Thyroid gland (tissue), 4 donors: ENCODE data around the gene THSD7A. TPM values are rescaled to one million over a fixed set of nuclear protein-coding genes. Genes with fewer than 3 reads are reported as not detected.
"Not testable (repeated sequence)": the region's sequence is repeated elsewhere in the genome, so short reads cannot be mapped to it uniquely, and the experiment has no call there.

Experiments
- DNase-seq, 2 donors: peaks; one replicate each; pipeline ENCODE4 v3.0.0-alpha.2; 2019
- H3K27ac ChIP-seq, 3 donors: fragments of 200-600 bp; sonication (generic); 1 replicate in 2 of 3; 2 replicates in 1 of 3; pipeline ENCODE4 v1.5.1; 2016 to 2019; ENCODE audit warnings: mild to moderate bottlenecking in 1 of 3, moderate library complexity in 1 of 3
- H3K27me3 ChIP-seq: fragments of 200-600 bp; sonication (generic); one replicate; pipeline ENCODE4 v1.5.1; 2019
- H3K36me3 ChIP-seq, 2 donors: fragments of 200-600 bp; sonication (generic); one replicate each; pipeline ENCODE4 v1.5.1; 2016 to 2019
- H3K4me1 ChIP-seq, 2 donors: fragments of 200-600 bp; sonication (generic); one replicate each; pipeline ENCODE4 v1.5.1; 2017 to 2019
- H3K4me3 ChIP-seq, 3 donors: fragments of 200-600 bp; sonication (generic); replicated peaks in 1 of 3; 1 replicate in 2 of 3; 2 replicates in 1 of 3; pipeline ENCODE4 v1.5.1; 2016; ENCODE audit warnings: mild to moderate bottlenecking in 1 of 3
- H3K9me3 ChIP-seq: fragments of 200-600 bp; sonication (generic); one replicate; pipeline ENCODE4 v1.5.1; 2017
- CTCF ChIP-seq, 6 experiments: fragments of 200-600 bp in 3 of 6; fragments of 450-650 bp in 3 of 6; sonication (generic) in 3 of 6; IDR thresholded peaks; one replicate each; pipeline ENCODE4 v1.5.1; 2016 to 2019; ENCODE audit warnings: antibody characterized with exemption in 6 of 6, mild to moderate bottlenecking in 2 of 6, inconsistent platforms in 1 of 6, moderate library complexity in 1 of 6
- POLR2A ChIP-seq, 2 donors: fragments of 450-650 bp; IDR thresholded peaks; one replicate each; pipeline ENCODE4 v1.6.1; 2017; ENCODE audit warnings: antibody characterized with exemption in 2 of 2, mild to moderate bottlenecking in 2 of 2, moderate library complexity in 1 of 2
- WGBS, 2 donors: methylation state at CpG; one replicate each; pipeline ENCODE4 v1.1.5; 2017; 5-methylcytosine and 5-hydroxymethylcytosine counted together
- intact Hi-C: fragments of 100-400 bp; cut with DNase I; formaldehyde crosslinking; loops from one replicate; pipeline ENCODE4 v1.15.1; 2023
- total RNA-seq, 4 donors: library from RNA; depleted of rRNA; stranded (reverse); fragments of >200 nt; gene quantifications; one replicate each; pipeline ENCODE4 v1.2.3, GENCODE V29; 2016

The THSD7A gene
- total RNA-seq, 4 donors from 2014 or later, result 4.2 to 6.1 (median 5.8) TPM

- no peak overlapping the region for H3K4me3 ChIP-seq
- no peaks in the 10 kb centered on the region for H3K27me3 ChIP-seq
- TF ChIP-seq CTCF (IDR thresholded peaks at IDR 0.05), result no peak
- no peak for TF ChIP-seq POLR2A (IDR thresholded peaks at IDR 0.05)
- no peak for DNase-seq
- no peaks in the 10 kb centered on the region for H3K9me3 ChIP-seq
- intact Hi-C loops, result no loop called here
- 84 to 87% methylated on average over 2 of the region's 2 CpGs for WGBS, 2 donors
- no peak overlapping the region for H3K27ac ChIP-seq
- H3K36me3 ChIP-seq, result no peaks in the 10 kb centered on the region
- peaks cover 0 to 3% of the 10 kb centered on the region in 2 donors for H3K4me1 ChIP-seq
These were observed 304.3 kb downstream of the THSD7A start for GRCh38 chr7:11527707-11528106.

- H3K4me1 ChIP-seq, result peaks cover 0 to 3% of the 10 kb centered on the region in 2 donors
- no peak overlapping the region for H3K4me3 ChIP-seq
- WGBS, 2 donors, result 40 to 52% methylated on average over 5 of the region's 5 CpGs
- H3K27ac ChIP-seq, result no peak overlapping the region
- DNase-seq, result no peak
- TF ChIP-seq CTCF (IDR thresholded peaks at IDR 0.05) (no peak), POLR2A (IDR thresholded peaks at IDR 0.05) (no peak)
- H3K36me3 ChIP-seq, result no peaks in the 10 kb centered on the region
- H3K27me3 ChIP-seq, result no peaks in the 10 kb centered on the region
- H3K9me3 ChIP-seq, result no peaks in the 10 kb centered on the region
- intact Hi-C loops, result no loop called here
These were observed 307.3 kb downstream of the THSD7A start for GRCh38 chr7:11524476-11525397.

- DNase-seq, intact Hi-C loops, H3K4me3 ChIP-seq, H3K36me3 ChIP-seq, H3K9me3 ChIP-seq, H3K27me3 ChIP-seq, H3K4me1 ChIP-seq: not testable (repeated sequence)
- WGBS, 2 donors, result 60 to 77% methylated on average over 2 of the region's 2 CpGs
- peak overlapping the region in 1 of 3 donors; percentile 19 for H3K27ac ChIP-seq
These were observed 310.0 kb downstream of the THSD7A start for GRCh38 chr7:11521964-11522499.

- Histone ChIP-seq H3K27me3 (no peaks in the 10 kb centered on the region), H3K27ac (no peak overlapping the region), H3K4me3 (no peak overlapping the region), H3K36me3 (no peaks in the 10 kb centered on the region), H3K9me3 (no peaks in the 10 kb centered on the region), H3K4me1 (no peaks in the 10 kb centered on the region)
- 76 to 90% methylated on average over 1 of the region's 1 CpG for WGBS, 2 donors
- DNase-seq, result no peak
- intact Hi-C loops, result no loop called here
- TF ChIP-seq CTCF (IDR thresholded peaks at IDR 0.05), result no peak
- TF ChIP-seq POLR2A (IDR thresholded peaks at IDR 0.05), result no peak
These were observed 314.1 kb downstream of the THSD7A start for GRCh38 chr7:11517853-11518252.

- Histone ChIP-seq H3K36me3 (no peaks in the 10 kb centered on the region), H3K27ac (no peak overlapping the region), H3K4me3 (no peak overlapping the region), H3K27me3 (no peaks in the 10 kb centered on the region), H3K9me3 (no peaks in the 10 kb centered on the region), H3K4me1 (no peaks in the 10 kb centered on the region)
- WGBS, 2 donors, result 89 to 92% methylated on average over 3 of the region's 3 CpGs
- intact Hi-C loops, result no loop called here
- no peak for DNase-seq
- no peak for TF ChIP-seq CTCF (IDR thresholded peaks at IDR 0.05)
- TF ChIP-seq POLR2A (IDR thresholded peaks at IDR 0.05), result no peak
These were observed 315.7 kb downstream of the THSD7A start for GRCh38 chr7:11516328-11516727.
